Activated naive CD4-positive, alpha-beta T cell treated with anti-CD3 and anti-CD28 coated beads, Interleukin-2, amount 50 U/mL, for 16 hours (primary cell): Measurements from ENCODE around the gene ZIC1.

ENCODE experiments used
- DNase-seq: peaks from one replicate; pipeline ENCODE4 v3.0.0-alpha.2; 2020

ZIC1 gene

GRCh38 chr3:147397155-147397874, 11.8 kb upstream of the ZIC1 start:
- no peak for DNase-seq

- no peak for DNase-seq
These were observed 11.0 kb upstream of the ZIC1 start for GRCh38 chr3:147397875-147398812.

GRCh38 chr3:147398813-147399534, 10.2 kb upstream of the ZIC1 start:
- no peak for DNase-seq

GRCh38 chr3:147400111-147400510, 9.1 kb upstream of the ZIC1 start:
- no peak for DNase-seq

DNA sequence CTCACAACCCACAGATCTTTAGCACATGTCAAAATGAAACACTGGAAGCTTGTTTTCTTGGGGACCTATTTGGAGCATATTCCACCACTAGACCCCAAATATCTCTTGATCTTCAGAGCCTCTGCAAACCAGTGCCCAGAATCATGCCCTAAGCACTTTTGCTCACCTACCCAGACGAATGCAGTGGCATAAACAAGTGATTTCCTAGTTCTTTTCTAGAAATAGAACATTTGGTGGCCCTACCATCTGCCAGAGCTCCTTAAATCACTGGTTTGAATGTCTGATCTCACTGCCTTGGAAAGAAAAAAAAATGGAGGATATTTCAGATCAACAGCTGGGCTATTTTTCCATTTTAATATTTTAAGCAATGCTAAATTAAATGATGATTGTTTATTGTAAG, 8.2 kb upstream of the ZIC1 start:
- DNase-seq, result no peak

DNA sequence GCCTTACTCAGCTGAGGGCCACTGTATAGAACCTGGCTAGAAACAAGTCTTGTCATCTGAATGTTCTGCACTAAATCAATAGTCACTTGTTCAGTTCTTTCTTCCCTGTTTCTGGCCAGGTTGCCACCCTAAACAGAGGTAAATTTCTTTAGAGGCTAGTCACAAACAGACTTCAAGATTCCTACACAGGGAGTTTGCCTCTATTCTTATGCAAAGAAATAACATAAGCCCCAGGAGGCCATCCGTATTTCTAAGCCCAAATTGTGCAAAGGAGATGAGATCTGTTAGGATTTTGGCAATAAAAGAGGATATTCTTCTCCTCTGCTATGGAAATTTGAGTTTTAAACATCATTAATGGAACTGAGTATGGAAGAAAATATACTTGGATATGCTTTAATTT, 7.7 kb upstream of the ZIC1 start:
- no peak for DNase-seq

DNA sequence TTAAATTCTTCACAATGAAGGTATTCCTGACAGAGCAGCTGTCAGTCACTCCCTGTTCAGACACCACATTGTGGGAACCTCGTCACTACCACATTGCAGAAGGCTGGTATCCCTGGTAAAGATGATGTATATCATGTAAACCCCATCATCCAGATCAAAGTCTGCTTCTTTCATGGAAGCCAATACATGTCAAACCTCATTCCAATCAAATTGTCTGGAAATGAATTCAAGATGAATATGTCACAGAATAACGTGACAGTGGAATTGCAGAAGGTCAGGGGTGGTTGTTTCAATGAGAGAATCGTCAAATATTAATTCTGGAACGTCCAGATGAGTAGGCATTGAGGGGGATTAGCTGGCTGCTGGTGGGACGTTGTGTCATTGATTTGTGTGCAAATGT, 7.0 kb upstream of the ZIC1 start:
- no peak for DNase-seq

DNA sequence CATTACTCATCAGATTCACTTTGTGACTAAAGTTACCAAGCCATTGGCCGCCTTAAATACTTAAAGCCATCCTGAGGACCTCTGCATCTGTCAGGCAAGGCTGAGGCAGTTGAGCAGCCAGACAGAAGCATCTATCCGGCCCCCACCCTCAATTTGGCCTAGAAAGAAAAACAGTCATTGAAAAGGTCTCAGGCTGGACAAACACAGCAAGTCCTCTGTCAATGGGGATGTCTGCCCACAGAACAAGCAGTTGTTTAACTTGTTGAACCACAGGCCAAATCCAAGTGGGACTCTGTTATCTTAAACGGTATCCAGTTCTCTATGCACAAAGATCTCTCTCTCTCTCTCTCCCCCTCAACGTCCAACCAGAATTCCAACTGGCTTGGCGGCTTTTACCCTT, 5.7 kb upstream of the ZIC1 start:
- DNase-seq, result no peak

- DNase-seq, result no peak
These were observed 5.0 kb upstream of the ZIC1 start for GRCh38 chr3:147404000-147404799.

DNA sequence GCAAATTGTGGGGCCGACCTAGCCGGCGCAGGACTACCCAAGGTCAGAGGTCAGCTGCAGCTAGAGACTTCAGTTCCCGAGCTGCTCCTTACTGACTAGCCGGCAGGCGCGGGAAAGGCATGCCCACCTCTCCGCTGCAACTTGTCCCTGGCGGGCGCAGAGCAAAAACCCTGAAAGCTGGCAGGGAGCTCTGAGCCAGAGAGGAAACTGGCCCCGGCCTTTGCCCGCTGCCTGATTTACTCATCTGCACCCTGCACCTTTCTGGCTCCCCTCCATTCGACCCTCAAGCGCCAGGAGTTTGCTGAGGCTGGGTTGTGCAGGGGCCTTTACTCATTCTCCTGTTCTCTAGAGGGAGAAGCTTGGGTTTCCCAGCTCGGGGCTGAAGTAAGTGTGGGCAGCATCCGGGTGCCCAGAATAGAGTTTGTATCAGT, 4.3 kb upstream of the ZIC1 start:
- DNase-seq, result no peak

DNA sequence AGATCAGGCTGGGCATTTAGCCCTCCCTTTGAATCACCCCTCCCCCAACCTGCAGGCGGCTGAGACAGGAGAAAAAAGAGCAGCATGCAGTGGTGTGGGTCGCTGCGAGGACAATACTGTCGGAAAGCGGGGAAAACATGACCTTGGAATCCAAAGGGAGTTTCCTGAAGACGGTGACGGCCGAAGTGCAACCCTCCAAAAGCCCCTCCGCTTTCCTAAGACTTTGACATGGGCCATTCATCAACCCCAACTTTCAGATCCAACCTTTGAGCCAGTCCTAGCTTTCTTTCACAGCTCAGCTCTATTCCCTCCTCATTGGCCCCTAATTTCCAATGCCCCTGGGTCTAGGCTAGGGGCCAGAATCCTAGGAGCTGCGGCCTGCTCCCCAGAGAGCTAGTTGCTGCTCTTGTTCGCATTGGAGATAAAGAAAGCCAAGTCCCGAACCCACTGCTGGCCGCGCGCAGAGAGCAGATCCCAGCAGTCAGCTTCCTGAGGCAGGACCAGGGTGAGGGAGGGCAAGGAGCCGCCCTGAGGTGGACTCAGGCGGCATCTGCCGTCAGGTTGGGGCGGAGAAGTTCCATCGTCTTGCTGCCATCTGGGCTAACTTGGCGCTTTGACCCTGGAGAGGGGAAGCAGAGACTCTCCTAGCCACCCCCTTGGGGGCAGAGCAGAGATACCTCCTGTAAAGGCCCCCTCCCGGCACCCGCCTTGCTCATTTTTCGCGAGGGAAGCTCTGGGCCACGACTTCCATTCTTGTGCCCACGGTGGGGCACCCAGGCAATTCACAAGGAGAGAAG, 3.7 kb upstream of the ZIC1 start:
- DNase-seq, result no peak

DNA sequence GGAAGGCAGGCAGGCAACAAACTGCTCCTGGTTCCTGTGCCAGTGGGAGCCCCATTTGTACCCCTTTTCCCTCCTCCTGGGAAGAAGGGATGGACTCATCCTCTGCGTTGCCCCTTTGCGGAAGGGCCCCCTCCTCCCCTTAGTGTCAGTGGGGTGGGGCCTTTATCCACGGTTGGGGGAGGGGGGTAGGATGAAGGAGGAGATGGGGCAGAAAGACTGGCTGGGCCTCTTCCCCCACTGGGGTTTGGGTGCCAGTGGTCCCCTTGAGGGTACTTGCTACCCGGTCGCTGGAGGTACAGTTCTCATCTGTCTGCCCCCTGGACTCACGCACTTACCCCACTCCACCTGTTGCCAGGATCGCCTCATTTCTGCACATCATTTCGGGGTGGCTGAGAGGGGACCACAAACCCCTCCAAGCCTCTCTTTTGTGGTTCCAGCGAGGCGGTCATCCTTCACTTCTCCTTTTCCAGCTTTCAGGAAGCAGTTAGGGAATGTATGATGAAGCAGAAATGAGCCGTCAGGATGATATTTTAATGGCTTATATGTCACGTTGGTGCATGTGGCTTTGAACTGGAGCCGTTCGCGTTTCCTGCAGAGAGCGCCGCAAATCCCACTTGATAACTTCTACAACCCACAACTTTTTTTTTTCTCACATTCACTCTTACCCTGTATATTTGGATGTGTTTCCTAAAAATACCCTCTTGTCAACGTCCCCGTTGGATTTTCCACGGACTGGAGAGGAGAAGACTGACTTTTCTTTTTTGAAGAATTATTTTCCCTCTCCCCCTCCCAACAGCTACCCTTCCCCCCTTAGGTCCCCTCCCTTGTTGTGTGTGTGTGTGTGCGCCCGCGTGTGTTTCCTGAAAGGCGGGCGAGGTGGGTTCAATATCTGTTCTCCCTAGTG, 2.9 kb upstream of the ZIC1 start, which contains the start of gene ZIC4:
TSS of gene ZIC4 (minus strand) at position 516 of the 904 bp plus-strand sequence. CDS start 3,746 bp downstream, outside the sequence.
- DNase-seq, result no peak

DNA sequence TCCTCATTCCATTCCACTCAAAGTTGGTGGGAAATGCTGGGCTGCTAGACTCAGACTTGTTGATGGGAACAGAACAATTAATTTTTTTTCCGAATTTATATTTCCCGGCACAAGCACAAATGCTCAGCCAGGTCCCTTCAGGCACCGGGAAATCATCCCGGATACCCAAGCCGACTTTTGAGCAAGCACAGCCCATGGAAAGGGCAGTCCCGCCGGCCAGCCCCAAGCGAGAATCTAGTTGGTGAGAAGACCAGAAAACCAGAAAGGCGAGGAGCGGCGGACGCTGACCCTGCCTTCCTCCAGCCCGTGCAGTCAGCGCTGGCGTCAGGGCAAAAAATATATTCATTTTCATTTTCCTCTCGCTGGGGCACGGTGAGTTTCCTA, 2.1 kb upstream of the ZIC1 start:
- DNase-seq, result no peak

DNA sequence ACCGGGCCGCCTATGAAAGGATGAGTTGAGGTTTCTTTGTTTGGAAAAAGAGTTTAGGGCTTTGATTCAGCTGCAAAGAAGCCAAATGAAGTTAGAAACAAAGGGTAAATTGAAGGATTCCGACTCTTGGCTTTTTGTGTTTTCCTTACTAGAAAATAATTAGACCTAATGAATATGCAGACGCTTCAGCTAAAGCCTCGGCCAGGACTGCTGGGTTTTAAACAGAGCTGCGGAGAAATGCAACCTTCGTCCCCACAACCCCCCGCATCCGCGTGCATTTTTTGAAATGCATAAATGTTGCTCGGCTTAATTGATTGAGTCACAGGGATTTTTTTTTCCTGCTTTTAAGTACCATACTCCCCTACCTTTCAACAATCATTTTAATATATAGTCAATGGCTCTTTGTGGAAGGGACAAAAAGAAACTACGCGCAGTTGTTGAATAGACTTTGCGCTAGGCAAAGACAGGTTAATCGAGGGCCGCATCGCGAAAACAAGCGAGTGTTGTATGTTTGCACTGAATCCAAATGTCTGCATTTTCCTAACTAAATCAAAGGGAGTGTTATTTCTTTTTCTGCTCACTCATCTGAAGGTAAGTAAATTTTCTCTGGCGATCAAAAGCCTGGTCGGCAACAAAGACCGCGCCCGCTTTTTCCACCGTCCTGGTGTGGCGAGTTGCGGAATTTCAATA, 1.5 kb upstream of the ZIC1 start:
- DNase-seq, result no peak

DNA sequence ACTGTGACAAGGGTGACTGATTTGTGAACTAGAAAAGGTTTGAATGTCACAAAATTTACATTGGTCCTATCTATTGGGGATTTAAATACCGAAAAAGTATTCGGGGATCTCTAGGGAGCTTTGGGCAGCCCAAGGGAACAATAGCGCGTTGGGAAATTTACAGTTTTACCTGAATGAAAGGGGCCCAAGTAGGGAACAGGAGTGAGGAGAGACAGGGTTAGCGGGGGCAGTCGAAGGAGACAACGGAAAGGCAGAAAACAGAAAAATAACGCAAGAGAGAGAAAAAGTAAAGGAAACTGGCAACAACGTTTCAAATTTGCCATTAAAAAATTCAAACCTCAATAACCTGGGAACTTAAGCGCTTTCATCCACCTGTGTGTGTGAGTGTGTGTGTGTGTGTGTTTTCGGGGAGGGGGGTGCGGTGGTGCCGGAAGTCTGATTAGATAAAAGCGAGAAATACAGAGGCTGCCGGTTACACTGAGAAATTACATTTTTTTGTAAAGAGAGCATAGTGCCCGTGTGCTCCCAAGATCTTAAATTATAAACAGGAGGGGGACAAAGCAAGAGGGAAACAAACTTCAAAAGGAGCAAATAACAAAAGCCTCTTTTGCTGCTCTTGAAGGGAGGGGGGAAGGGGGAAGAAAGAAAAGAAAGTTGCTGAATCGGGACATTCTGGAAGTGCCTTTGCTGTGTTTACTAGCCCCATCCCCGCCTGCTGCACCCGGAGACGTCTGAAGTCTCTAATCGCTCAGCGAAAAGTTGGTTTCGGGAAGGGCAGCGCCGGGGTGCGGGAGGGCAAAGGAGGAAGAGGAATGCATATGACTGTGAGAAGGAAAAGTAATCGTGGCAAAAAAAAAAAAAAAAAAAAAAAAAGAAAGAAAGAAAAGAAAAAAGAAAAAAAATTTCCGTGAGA, 721 bp upstream of the ZIC1 start:
- no peak for DNase-seq

DNA sequence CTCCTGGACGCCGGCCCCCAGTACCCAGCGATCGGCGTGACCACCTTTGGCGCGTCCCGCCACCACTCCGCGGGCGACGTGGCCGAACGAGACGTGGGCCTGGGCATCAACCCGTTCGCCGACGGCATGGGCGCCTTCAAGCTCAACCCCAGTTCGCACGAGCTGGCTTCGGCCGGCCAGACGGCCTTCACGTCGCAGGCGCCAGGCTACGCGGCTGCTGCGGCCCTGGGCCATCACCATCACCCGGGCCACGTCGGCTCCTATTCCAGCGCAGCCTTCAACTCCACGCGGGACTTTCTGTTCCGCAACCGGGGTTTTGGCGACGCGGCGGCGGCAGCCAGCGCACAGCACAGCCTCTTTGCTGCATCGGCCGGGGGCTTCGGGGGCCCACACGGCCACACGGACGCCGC, 956 bp downstream of the ZIC1 start:
- no peak for DNase-seq

- no peak for DNase-seq
These were observed 1.5 kb downstream of the ZIC1 start for GRCh38 chr3:147410526-147411237.

DNA sequence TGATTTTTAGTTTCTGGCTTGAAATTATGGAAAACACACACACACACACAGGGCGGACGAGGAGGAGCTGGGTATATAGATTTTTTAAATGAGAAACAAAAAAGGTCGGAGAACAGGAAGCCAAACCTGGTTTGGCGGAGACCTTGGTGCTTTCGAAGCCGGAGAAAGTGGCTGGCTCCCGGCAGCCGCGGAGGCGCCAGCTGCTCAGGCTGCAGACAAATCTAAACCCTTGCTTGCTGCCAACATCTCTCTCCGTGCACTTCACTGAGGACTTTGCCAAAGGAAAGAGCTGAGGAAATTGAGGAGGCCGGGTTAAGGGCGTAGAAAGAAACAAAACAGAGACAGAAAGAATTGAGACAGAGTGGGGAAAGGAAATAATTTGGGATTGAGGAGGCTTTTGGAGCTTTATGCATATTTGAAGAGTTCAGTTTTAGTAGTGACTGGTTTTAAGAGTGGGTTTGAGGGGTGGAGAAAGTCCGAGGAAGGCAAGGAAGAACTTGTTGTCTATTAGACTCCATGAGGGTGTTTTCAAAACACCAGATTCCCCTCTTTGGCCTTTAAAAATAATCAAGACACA, 2.2 kb downstream of the ZIC1 start:
- no peak for DNase-seq
